ENCODE results near the gene F10. TPM values are rescaled to one million over a fixed set of nuclear protein-coding genes. Genes with fewer than 3 reads are reported as not detected.

Gene F10
- total and polyA plus RNA-seq, 2 experiments from 2014 or later, result 0.76 to 1.6 TPM

DNA sequence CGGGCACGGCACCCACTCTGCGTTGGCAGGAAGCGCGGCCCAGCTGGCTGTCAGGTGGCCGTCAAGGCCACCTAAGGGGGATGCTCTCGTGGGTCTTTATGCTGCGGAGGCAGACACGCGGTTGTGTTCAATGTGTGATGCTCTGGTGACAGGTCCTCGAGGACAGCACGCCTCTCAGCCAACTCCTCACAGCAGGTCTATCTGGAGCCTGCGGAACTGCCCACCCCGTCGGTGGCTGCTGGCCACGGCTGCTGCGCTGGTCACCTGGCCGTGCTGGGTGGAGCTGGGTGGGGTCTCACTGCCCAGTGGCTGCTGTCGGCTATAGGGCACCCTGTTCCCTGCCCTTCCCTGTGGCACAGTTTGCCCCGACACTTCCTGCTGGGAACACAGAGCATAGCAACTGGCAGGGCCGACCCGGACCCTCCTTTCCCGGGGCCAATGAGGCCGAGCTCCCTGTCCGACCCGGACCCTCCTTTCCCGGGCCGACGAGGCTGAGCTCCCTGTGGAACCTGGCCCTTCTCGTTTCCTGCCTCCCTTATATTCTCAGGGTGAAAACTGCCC, 31.3 kb upstream of the F10 start:
- H3K27ac Mint-ChIP-seq, result no peak overlapping the region
- Histone ChIP-seq H3K36me3 (ENCODE audit: insufficient read depth) (no peaks in the 10 kb centered on the region), H3F3A (replicated peaks; ENCODE audit: low read depth) (0 out of 2 replicates have a peak, but pooled peaks cover 4% of the 10 kb centered on the region), H3K4me2 (no peak overlapping the region), H2AFZ (no peak overlapping the region), H3K79me2 (replicated peaks; ENCODE audit: insufficient read depth) (no peaks in the 10 kb centered on the region), H3K4me3 (no peak overlapping the region), H3K27me3 (ENCODE audit: insufficient read depth) (no peaks in the 10 kb centered on the region), H3K27ac (ENCODE audit: low read depth) (no peak overlapping the region), H4K20me1 (replicated peaks; ENCODE audit: insufficient read depth) (no peaks in the 10 kb centered on the region), H3K4me1 (ENCODE audit: insufficient read depth) (no peaks in the 10 kb centered on the region), H3K9me2 (ENCODE audit: insufficient read depth) (no peaks in the 10 kb centered on the region)
- TF ChIP-seq STAT1 (IDR thresholded peaks at IDR 0.05; ENCODE audit: unreplicated experiment) (no peak), POLR2AphosphoS5 (IDR thresholded peaks at IDR 0.05; ENCODE audit: low read depth) (no peak), EZH2phosphoT487 (IDR thresholded peaks at IDR 0.05; ENCODE audit: unreplicated experiment) (no peak), CREB1 (CRISPR knock-in tag; IDR thresholded peaks at IDR 0.05; ENCODE audit: low read depth) (no peak), ZNF114 (CRISPR knock-in tag; IDR thresholded peaks at IDR 0.05) (no peak), EZH2 (IDR thresholded peaks at IDR 0.05; ENCODE audit: low read depth, unreplicated experiment) (no peak), ZNF331 (CRISPR knock-in tag; IDR thresholded peaks at IDR 0.05; ENCODE audit: low read depth) (no peak), NANOG (IDR thresholded peaks at IDR 0.05; ENCODE audit: borderline replicate concordance) (no peak), JUNB (IDR thresholded peaks at IDR 0.05; ENCODE audit: unreplicated experiment) (no peak)
- TF ChIP-seq, protein P1, sequence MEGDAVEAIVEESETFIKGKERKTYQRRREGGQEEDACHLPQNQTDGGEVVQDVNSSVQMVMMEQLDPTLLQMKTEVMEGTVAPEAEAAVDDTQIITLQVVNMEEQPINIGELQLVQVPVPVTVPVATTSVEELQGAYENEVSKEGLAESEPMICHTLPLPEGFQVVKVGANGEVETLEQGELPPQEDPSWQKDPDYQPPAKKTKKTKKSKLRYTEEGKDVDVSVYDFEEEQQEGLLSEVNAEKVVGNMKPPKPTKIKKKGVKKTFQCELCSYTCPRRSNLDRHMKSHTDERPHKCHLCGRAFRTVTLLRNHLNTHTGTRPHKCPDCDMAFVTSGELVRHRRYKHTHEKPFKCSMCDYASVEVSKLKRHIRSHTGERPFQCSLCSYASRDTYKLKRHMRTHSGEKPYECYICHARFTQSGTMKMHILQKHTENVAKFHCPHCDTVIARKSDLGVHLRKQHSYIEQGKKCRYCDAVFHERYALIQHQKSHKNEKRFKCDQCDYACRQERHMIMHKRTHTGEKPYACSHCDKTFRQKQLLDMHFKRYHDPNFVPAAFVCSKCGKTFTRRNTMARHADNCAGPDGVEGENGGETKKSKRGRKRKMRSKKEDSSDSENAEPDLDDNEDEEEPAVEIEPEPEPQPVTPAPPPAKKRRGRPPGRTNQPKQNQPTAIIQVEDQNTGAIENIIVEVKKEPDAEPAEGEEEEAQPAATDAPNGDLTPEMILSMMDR (conservative IDR thresholded peaks at IDR 0.05; ENCODE audit: low read depth in 2 of 2), result no peak
- TF ChIP-seq, protein P2, sequence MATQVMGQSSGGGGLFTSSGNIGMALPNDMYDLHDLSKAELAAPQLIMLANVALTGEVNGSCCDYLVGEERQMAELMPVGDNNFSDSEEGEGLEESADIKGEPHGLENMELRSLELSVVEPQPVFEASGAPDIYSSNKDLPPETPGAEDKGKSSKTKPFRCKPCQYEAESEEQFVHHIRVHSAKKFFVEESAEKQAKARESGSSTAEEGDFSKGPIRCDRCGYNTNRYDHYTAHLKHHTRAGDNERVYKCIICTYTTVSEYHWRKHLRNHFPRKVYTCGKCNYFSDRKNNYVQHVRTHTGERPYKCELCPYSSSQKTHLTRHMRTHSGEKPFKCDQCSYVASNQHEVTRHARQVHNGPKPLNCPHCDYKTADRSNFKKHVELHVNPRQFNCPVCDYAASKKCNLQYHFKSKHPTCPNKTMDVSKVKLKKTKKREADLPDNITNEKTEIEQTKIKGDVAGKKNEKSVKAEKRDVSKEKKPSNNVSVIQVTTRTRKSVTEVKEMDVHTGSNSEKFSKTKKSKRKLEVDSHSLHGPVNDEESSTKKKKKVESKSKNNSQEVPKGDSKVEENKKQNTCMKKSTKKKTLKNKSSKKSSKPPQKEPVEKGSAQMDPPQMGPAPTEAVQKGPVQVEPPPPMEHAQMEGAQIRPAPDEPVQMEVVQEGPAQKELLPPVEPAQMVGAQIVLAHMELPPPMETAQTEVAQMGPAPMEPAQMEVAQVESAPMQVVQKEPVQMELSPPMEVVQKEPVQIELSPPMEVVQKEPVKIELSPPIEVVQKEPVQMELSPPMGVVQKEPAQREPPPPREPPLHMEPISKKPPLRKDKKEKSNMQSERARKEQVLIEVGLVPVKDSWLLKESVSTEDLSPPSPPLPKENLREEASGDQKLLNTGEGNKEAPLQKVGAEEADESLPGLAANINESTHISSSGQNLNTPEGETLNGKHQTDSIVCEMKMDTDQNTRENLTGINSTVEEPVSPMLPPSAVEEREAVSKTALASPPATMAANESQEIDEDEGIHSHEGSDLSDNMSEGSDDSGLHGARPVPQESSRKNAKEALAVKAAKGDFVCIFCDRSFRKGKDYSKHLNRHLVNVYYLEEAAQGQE (IDR thresholded peaks at IDR 0.05; ENCODE audit: unreplicated experiment), result no peak
- TF ChIP-seq, protein P3, sequence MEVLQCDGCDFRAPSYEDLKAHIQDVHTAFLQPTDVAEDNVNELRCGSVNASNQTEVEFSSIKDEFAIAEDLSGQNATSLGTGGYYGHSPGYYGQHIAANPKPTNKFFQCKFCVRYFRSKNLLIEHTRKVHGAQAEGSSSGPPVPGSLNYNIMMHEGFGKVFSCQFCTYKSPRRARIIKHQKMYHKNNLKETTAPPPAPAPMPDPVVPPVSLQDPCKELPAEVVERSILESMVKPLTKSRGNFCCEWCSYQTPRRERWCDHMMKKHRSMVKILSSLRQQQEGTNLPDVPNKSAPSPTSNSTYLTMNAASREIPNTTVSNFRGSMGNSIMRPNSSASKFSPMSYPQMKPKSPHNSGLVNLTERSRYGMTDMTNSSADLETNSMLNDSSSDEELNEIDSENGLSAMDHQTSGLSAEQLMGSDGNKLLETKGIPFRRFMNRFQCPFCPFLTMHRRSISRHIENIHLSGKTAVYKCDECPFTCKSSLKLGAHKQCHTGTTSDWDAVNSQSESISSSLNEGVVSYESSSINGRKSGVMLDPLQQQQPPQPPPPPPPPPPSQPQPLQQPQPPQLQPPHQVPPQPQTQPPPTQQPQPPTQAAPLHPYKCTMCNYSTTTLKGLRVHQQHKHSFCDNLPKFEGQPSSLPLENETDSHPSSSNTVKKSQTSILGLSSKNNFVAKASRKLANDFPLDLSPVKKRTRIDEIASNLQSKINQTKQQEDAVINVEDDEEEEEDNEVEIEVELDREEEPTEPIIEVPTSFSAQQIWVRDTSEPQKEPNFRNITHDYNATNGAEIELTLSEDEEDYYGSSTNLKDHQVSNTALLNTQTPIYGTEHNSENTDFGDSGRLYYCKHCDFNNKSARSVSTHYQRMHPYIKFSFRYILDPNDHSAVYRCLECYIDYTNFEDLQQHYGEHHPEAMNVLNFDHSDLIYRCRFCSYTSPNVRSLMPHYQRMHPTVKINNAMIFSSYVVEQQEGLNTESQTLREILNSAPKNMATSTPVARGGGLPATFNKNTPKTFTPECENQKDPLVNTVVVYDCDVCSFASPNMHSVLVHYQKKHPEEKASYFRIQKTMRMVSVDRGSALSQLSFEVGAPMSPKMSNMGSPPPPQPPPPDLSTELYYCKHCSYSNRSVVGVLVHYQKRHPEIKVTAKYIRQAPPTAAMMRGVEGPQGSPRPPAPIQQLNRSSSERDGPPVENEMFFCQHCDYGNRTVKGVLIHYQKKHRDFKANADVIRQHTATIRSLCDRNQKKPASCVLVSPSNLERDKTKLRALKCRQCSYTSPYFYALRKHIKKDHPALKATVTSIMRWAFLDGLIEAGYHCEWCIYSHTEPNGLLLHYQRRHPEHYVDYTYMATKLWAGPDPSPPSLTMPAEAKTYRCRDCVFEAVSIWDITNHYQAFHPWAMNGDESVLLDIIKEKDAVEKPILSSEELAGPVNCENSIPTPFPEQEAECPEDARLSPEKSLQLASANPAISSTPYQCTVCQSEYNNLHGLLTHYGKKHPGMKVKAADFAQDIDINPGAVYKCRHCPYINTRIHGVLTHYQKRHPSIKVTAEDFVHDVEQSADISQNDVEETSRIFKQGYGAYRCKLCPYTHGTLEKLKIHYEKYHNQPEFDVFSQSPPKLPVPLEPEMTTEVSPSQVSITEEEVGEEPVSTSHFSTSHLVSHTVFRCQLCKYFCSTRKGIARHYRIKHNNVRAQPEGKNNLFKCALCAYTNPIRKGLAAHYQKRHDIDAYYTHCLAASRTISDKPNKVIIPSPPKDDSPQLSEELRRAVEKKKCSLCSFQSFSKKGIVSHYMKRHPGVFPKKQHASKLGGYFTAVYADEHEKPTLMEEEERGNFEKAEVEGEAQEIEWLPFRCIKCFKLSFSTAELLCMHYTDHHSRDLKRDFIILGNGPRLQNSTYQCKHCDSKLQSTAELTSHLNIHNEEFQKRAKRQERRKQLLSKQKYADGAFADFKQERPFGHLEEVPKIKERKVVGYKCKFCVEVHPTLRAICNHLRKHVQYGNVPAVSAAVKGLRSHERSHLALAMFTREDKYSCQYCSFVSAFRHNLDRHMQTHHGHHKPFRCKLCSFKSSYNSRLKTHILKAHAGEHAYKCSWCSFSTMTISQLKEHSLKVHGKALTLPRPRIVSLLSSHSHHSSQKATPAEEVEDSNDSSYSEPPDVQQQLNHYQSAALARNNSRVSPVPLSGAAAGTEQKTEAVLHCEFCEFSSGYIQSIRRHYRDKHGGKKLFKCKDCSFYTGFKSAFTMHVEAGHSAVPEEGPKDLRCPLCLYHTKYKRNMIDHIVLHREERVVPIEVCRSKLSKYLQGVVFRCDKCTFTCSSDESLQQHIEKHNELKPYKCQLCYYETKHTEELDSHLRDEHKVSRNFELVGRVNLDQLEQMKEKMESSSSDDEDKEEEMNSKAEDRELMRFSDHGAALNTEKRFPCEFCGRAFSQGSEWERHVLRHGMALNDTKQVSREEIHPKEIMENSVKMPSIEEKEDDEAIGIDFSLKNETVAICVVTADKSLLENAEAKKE (CRISPR knock-in tag; IDR thresholded peaks at IDR 0.05), result no peak
- TF ChIP-seq, protein P4, sequence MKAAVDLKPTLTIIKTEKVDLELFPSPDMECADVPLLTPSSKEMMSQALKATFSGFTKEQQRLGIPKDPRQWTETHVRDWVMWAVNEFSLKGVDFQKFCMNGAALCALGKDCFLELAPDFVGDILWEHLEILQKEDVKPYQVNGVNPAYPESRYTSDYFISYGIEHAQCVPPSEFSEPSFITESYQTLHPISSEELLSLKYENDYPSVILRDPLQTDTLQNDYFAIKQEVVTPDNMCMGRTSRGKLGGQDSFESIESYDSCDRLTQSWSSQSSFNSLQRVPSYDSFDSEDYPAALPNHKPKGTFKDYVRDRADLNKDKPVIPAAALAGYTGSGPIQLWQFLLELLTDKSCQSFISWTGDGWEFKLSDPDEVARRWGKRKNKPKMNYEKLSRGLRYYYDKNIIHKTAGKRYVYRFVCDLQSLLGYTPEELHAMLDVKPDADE (IDR thresholded peaks at IDR 0.05), result no peak
- no peak overlapping the region for H3K4me3 Mint-ChIP-seq
- H3K4me1 Mint-ChIP-seq, result peaks cover 22% of the 10 kb centered on the region
- DNase-seq (ENCODE audit: low spot score) (no peak), ATAC-seq (no peak)
- peaks cover 3% of the 10 kb centered on the region; the same call in 1 of the 3 replicates for H3K36me3 Mint-ChIP-seq (ENCODE audit: low read depth)
- no peaks in the 10 kb centered on the region for H3K9me3 Mint-ChIP-seq
- peaks cover 16% of the 10 kb centered on the region for H3K27me3 Mint-ChIP-seq (ENCODE audit: insufficient read depth, low read depth, poor library complexity)

All from GM23338 (cell line).